Glomerular visceral epithelial cell (primary cell): ENCODE measurements around the gene SPTBN2.
A peak's percentile ranks its signal among the peaks of the same experiment; 100 is the strongest.
"Not testable (repeated sequence)": the region's sequence is repeated elsewhere in the genome, so short reads cannot be mapped to it uniquely, and the experiment has no call there.

ENCODE experiments used
- DNase-seq: peaks from one replicate; pipeline ENCODE4 v3.0.0-alpha.2; 2016; ENCODE audit errors: extremely low spot score

The SPTBN2 gene

DNA sequence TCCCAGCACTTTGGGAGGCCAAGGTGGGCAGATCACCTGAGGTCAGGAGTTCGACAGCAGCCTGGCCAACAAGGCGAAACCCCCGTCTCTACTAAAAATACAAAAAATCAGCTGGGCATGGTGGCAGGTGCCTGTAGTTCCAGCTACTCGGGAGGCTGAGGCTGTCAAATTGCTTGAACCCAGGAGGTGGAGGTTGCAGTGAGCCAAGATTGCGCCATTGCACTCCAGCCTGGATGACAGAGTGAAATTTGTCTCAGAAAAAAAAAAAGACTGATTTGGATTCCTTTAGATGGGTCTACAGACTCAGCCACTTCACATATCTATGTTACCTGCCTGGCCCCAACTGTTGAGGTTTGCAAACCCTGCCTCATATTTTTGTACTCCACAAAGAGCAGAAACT, 4.8 kb downstream of the SPTBN2 start:
- not testable (repeated sequence) for DNase-seq

DNA sequence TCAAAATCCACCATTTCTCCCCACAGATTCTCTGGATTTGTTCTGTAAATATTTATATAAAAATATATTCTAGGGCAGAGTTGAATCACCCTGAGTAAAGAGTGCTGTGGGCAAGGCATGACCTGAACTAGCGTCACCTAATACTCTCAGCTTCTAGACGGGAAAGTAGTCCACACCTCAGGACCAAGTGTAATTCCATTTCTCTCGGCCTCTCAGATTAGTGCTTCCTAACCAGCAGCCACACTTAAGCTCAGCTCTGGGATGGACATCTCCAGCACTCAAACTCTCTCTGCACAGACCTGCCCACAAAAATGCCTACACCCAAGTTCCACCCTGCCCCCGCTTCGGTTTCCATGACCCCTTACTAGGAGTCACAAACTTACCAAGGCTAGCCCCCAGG, 5.3 kb downstream of the SPTBN2 start:
- no peak for DNase-seq

DNA sequence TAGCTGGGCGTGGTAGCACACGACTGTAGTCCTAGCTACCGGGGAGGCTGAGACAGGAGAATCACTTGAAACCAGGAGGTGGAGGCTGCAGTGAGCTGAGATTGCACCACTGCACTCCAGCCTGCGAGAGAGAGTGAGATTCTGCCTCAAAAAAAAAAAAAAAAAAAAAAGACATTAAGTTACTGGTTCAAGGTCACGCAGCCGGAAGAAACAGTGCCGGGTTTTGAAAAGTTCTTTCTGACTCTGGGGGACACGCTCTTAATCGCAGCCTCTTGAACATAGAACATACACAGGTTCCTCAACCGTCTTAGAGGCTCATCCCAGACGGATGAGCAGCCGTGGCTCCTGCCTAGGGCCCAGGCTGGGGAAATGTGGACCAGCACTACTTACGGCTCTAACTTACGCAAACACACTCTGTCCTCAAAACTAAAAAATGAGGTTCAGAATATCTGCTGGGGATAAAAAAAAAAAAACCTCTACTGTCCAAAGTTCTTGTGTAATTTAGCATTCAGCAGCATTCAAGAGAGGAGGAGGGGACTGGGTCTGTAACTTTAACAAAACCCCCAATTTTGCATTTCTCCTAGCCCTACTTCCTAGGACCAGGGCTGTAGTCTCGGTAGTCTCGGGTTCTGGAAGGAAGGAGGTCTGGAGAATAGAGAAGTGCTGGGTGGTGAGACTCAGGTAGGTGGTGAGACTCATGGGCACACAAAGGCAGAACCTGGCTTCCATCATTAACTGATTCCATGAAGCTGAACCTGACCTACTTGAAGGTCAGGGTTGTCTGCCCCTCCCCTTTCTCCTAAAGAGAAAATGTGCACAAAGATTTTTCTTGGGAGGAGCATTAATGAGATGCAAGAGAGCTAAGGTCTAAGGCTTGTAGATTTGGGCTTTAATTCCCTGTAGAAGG, 6.0 kb downstream of the SPTBN2 start:
- DNase-seq = no peak

DNA sequence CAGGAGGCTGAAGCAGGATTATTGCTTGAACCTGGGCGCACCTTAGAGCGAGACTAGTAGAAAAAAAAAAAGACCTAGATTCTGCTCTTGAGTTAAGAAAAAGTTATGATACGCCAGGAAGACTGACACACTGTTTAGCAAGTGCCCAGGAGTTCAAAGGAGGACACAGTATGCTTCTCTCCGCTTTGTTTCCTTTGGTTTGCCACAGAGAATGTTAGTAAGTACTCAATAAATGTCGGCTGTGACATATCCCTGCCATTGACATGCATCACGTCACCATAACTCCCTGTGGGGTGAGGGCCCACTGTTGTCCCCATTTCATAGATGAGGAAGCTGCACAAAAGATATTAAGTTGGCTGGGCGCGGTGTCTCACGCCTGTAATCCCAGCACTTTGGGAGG, 7.1 kb downstream of the SPTBN2 start:
- no peak for DNase-seq

DNA sequence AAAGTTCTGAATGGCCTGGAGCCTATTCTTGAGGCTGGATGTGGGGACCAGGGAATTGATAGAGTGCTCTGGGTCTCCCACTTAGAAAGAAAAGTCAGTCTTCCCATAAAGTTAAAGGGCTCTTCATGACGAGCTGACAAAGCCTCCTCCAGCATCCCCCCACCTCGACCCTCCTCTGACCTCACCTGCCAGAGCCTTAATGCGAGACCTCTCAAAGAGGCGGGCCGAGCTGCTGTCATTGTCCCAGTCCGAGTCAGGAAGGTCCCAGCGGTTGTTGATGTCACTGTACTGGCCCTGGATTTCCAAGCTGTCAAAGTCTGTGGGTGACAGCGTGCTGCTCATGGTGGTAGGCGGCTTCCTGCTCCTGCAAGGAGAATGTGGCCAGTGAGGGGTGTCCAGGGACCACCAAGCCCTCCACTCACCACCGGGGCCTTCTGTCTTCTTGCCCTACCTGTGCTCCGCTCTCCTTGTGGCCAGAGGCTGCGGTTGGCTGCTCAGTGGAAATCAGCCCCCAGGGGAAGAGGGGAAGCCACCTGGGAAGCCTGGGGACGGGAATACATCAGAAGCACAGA, 8.0 kb downstream of the SPTBN2 start:
- DNase-seq = no peak

DNA sequence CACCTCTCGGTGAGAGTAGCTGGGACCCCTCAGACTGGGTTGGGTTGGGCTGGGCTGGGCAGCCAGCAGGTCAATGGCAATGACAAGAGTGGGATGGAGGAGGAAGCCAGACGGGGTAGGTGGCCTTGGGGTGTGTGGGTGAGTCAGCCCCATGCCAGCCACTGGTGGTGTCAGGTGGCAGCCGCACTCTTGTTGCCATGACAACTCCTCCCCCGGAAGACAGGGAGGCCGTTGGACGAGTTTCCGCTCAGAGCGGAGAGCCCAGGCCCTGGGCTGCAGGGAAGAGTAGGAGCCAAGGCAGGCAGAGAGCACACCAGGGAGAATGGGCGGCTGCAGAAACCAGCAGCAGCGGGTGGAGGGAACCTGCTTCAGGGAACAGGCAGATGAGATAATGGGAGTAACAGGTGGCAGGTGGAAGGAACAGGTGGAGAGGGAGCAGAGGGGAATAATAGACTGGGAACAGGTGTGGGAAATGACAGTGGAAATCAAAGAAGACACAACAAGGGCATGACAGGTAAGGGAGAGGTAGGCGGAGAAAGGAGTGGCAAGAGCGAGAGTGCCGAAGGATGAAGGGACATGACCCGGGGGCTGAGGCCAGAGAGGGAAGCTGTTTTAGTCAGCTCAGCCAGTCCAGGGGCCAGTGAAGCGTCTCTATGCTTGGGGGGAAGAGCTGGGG, 8.7 kb downstream of the SPTBN2 start:
- DNase-seq = peak; percentile 87

DNA sequence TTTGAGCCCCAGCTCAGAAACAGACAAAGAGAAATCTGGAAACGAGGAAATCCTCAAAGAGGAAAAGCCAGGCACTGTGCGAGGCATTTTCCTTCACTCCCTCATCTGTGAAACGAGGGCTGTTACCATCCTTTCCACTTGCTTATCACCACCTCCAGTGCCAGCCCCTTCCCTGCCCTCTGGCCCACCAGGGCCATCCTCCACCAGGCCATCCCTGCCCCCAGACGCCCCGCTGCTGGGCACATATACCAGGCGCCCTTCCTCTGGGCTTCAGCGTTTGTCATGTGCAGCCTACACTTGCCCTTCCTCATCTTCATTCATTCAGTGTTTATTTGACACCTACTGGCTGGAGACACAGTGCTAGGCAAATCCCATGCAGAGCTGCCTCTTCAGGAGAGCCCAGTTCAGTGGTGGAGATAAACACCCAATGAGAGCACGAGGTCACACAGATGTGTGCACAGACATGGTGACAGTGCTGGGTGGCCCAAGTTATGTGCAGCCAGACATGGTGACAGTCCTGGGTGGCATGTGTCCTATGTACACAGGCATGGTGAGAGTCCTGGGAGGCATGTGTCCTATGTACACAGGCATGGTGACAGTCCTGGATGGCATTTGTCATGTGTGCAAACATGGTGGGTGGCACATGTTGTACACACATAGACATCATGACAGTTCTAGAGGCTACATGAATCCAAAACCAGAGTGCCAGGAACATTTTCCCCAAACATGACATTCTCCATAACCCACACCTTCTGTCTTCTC, 9.7 kb downstream of the SPTBN2 start:
- no peak for DNase-seq

DNA sequence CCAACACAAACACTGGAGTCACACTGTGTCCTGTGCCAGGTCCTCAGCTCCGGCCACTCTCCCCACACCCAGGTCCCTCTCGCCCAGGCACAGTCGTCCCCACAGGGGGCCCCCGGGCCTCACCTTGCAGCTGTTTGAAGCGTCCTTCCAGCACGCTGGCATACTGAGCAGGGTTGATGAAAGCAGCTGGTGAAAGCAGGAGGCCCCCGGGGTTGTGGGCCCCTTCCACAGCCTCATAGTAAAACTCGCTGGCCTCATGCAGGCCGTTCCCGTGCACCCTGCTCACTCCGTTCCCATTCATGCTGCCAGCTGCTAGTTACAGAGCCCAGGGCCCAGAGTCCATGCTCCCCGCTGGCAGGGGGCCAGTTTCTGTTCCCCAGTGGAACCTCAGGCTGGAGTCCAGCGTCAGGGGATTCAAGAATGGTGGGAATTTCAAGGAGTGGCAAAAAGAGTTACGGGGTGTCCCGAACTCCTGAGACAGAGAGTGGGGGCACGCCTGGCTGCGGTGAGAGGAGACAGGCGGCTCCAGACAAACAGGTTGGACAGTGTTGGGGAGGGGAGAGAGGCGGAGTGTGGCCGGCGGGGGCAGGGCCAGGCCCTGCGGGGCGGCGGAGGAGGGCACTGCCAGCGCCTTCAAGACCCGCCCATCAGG, 10.6 kb downstream of the SPTBN2 start:
- DNase-seq = no peak

DNA sequence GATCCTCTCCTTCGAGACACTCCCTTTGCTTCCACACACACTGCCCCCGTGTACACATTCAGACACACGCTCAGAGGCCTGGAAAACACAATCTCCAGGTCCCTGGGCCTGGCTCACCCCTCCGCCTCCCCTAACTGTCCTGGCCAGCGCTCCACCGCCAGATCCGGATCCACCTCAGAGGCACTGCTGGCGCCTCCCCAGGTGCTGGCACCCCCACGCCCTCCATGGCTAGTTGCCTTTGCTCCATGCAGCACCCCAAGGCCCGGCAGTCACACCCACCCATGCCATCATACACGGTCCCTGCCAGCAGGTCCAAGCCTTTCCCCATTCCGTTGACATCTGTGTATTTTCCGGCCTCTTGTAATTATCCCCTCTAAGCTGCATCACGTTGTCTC, 11.1 kb downstream of the SPTBN2 start:
- DNase-seq = no peak

DNA sequence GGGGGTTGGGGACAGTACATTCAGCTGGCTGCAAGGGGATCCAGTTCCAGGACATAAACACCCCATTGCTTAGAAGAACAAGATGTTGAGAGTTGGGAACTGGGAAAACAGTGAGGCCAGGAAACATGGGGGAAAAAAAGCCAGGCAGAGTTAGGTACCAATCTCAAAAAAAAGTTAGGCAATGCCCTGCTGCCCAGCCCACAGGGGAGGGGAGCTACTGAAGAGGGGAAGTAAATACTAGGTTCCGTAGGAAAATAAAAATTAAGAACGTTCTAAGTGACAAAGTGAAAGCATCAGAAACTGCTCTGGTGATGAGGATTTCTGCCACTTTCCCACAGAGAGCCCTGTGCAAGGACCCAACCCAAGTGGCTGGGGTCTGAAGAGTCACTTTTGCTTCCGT, 12.0 kb downstream of the SPTBN2 start:
- no peak for DNase-seq

DNA sequence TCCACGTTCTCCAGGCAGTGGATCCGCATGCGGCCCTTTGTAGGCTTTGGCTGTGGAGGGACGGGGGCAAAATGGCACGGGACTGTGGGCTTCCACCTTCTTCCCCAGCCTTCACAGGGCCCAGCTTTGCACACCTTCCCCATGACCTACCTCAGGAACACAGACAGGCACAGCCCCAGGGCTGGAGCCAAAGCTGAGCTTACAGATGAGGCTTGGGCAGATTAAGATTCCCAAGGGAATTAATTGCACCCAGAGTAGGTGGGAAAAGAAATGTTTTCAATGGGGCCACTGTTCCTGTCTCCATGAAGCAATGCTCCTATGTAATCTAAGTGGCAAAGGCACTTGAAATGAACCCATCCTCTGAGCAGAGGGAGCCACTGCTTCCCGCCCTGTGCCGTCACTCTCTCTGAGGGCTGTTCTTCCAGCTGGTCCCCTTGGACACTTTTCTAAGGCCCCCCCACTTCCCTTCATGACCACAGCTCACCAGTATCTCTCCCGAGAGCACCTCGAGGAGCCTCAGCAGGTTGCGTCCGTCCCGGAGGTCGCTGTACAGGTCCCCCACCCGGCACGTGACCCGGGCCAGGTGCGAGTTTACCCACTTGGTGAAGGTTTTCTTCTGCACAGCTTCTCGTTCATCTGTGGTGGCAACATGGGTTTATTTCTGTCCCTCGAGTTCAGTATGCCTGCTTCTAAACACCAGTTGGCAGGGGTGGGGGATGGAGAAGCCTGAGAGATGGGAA, 13.5 kb downstream of the SPTBN2 start:
- DNase-seq = no peak

DNA sequence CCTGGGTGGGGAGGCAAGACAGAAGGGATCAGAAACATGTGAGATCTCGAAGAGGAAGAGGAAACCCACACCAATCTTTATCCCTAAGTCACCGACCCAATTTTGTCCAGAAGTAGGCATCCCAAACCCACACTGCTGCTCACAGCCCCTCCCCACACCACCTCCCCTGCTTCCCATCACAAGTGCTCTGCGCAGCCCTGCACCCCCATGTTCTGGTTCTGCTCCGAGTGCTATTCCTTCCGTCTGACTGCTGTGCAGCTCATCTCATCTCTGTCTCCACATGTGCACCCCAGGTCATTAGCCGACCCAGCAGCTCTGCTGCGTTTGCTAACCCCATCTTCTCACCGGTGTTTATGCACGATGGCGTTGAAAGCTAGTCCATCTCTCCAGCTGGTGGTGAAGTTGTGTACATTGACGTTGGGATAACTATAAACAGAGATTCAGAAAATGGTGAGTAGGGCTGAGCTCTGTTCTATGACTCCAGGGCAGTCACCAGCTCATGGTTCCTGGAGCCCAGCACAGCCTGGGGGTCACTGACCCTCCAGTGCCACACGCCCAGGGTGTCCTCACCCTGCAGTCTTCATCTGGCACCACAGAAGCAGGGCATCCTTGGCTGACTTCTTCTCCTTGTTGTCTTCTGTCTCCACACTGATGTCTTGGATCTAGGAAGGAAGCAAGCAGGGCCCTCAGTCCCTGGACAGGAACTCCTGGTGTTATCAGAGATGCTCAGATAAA, 15.1 kb downstream of the SPTBN2 start:
- no peak for DNase-seq

DNA sequence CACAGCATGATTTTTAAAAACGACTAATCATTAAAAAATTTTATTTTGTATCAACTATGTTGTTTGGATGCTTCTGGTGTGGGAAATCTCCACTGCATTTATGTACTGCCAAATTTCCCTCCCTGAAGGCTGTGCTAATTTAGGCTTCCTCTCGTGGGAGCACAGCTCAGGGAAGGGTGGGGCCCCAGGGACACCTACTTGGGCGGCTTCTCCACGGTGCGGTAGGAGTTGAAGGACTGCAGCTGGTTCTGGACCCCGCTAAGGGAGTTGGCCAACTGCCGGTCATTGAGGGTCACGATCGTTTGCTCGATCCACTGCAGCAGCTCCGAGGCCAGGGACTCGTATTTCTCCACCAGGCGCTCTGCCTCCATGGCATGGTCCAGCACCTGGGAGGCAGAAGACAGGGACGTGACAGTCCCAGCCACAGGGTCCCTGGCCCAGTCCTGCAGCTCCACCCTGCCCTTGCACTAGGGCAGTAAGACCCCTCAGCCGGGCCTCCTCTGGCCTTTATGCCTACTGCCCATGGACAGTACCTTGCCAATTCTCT, 18.6 kb downstream of the SPTBN2 start:
- no peak for DNase-seq

DNA sequence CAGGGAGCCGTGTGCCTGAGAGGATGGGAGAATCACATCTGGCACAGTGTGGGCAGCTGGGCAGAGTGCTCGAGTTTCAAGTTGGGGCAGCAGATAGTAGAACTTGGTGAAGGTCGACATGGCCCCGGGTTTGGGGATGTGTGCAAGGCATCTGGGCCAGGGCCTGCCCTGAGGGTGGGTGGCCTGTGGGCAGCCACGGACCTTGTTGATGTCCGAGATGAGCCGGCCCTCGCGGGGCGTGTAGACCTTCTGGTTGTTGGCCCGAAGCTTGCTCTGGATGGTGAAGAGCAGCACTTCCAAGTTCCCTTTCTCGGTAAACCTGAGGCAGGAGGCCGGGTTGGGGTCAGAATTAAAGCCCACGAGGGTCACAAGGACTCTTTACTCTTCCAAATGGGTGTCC, 20.3 kb downstream of the SPTBN2 start:
- DNase-seq = no peak

DNA sequence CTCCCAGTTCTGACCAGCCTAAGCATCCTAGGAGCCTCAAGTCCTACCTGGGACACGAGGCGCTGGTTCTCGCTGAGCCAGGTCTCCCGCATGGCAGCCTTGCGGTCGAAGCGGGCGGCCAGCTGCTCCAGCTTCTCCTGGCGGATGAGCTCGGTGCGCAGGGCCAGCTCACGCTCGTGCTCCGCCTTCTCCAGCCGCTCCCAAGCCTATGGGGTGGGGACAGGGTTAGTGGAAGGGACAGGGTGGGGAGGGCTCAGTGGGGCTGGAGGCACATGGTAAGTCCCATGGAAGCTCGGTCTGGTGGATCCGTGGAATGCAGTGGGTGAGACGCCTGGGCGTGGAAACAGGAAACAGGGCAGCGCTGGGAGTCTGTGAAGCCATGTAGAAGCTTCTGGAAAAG, 20.9 kb downstream of the SPTBN2 start:
- peak; percentile 24 for DNase-seq

DNA sequence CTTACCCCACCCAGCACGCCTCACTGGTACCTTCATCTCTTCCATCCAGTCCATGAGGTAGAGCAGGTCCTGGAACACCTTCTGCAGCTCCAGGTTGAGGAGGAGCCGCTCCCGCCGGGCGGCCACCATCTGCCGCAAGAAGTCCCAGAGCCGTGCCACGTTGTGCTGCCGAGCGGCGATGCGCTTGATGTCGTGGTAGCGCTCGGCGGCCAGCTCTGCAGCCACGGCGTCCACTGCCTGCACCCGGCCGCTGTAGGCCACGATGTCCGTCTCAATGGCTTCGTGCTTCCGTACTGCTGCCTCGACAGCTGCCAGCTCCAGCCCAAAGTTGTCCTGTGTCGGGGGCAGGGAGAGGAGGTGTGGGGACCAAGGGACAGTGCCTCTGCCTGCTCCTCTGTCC, 21.5 kb downstream of the SPTBN2 start:
- no peak for DNase-seq

DNA sequence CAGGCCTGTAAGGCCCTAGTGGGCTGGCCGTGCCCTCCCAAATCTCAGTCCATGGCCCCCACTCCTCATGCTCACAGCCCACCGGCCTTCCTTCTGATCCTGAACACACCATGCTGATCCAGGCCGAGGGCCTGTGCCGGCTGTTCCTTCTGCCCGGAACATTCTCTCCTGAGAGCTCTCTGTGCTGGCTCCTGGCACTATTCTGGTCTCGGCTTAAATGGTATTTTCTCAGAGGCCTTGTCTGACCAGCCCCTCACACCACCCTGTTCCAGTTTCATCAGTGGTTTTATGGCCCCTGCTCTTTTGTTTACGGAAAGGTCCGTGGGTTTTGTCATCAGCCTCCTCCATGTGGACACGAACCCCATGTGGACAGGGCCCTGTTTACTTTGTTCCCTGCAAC, 22.0 kb downstream of the SPTBN2 start:
- no peak for DNase-seq

DNA sequence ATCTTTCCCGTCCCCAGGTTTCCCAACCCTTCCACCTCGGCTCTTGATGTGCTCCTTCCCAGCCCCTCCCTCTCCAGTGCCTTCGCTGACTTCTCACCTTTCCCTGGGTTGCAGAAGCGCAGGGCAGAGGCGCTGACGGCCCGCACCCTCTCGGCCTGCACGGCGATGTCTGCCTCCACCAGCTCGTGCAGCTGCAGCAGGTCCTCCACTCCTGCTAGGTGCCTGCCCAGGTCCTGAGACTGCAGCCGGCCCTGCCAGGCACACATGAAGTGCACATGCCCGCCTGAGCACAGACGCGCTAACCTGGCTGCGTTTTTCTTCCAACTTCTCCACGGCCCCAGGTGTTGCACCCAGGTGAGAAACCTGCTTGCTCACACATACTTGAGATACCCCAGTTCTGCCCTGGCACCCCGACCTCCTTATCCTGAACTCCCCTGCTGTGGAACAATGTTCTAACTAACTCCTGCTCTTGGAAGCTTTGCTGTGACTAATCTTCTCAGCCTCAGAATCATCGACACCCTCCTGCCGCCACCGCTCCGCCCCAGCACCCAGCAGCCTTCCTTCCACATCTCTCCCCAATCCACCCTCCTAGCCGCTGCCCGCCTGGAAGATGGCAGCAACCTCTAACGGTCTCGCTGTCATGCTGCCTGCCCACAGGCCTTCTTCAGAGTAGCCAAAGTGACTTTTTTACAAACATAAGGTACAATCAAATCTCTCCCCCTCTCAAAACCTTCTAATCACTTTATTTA, 23.3 kb downstream of the SPTBN2 start:
- no peak for DNase-seq

DNA sequence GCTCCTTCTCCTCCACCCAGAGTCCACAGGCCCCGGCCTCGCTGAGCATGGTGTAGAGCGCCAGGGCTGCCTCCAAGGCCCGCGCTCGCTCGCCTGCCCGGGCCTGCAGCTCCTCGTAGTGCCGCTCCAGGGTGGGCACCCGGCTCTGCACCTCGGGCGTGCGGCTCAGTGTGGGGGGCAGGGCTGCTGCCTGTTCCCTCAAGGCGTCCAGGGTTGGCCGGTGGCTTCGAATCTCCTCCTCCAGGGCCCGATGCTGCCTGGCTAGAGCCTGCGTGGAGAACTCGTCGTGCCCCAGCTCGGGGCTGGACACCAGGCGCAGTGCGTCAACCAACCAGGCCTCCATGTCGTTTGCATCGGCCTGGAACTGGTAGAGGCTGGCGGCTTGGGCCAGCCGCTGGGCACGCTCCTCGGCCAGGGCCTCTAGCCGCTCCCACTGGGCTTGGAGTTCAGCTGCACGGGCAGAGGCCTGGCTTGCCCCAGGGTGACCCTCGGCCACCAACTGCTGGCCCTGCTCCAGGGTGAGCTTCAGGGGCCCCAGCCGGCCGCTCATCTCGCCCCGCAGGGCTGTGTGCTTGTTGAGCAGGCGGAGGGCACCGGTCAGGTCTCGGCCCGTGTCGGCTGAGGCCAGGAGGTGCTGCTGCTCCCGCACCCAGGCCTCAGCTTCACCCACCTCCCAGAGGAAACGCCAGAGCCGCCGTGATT, 24.2 kb downstream of the SPTBN2 start:
- no peak for DNase-seq
